ENCODE measurements around the gene WIZ.
A peak's percentile ranks its signal among the peaks of the same experiment; 100 is the strongest.

The WIZ gene

GRCh38 chr19:15378534-15379082, 71.1 kb downstream of the WIZ start:
- peak; percentile 44 for DNase-seq (ENCODE audit: low spot score)

DNA sequence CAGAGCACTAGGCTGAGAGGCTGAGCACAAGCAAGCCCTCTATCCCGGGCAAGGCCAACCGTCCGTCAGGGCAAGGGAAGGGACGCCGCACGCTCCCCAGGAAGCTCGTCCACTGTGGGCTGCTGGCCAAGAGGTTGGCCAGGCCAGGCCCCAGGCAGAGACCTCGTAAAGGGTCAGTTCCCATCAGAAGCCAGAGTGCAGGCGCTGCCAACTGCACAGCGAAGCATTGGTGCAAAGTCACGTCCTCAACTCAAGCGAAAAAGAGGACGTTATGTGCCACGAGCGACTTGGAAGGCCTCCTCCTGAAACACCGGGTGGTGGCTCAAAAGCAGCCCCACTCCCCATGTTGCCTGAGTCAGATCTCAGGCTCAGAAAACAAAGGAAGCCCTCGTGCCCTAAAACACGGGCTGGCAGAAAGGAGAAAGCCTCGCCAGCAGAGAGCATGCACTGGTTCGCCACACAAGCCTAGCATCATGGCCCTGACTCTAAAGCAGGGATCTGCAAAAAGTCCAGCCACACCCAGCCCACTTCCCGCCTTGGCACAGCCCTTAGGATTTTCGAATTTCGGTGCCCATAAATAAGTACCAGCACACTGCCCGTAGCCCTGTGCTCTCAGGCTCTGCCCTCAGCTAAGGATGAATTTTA, 74.8 kb downstream of the WIZ start:
- no peak for DNase-seq (ENCODE audit: low spot score)

DNA sequence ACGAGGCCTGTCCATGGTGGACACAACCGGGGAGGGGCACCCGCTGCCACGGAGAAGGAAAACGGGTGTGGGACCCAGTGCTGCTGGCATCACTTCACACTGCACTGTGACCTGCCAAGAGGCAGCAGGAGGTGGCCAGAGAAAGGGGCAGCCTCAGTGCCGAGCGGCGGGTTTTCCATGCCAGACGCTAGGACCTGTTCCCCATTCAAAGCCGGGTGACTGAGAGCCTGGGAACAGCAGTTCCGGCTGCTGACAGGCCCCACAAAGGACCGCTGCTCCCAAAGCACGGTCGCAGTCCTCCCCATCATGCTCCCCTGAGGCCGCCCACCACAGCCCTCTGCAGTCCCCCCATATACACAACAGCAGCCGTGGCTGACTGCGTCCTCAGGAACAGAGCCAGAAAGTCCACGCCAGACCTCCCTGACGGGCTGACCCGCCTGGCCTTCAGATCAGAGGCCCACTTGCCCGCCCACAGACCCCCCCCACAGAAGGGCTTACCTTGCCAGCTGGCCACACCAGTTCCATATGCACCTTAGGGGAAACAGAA, 75.6 kb downstream of the WIZ start:
- no peak for DNase-seq (ENCODE audit: low spot score)

- no peak for DNase-seq (ENCODE audit: low spot score)
Observed at GRCh38 chr19:15373644-15374043, 76.1 kb downstream of the WIZ start.

DNA sequence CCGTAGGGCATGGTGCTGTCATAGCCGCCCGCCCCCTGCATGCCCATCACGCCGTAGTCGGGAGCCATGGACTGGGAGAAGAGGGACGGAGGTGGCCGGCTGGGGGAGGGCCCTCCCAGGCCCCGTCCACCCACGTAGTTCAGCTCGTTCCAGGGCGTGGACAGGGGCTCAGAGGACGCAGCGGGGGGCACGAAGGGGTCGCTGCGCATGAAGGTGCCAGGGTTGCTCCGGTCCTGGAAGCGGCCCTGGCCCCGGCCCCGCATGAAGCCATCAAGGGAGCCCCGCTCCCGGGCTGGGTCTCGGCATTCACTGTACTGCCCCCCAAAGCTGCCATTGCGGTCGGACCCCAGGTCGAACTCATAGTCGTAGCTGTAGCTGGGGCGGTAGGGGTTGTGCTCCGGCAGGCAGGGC, 76.9 kb downstream of the WIZ start:
- no peak for DNase-seq (ENCODE audit: low spot score)

GRCh38 chr19:15372470-15372869, 77.3 kb downstream of the WIZ start:
- no peak for DNase-seq (ENCODE audit: low spot score)

DNA sequence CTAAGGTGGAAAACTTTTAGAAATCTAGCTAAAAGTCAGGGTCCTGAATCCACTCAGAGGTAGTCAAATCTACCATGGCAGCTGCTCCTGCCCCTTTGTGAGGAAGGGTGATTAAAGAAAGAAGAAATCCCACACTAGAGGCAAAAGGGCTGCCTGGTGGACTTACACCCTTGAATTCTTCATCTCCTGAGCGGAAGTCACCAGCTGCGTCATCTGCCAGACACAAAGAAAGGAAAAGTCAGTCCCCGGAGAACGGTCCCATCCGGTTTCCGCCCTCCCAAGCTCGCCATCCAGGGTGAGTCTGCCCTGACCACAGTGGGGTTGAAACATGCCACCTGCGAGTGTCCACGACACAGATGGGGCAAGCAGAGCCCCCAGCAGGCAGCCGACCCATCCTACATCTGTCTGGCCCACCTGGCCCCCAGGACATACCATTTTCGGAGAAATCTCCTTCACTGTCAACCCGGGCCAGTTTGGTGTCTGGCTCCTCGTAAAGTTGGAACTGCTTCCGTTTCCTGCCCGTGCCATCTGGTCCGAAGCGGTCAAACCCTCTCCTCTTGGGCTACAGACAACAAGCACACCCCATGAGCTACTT, 77.9 kb downstream of the WIZ start:
- no peak for DNase-seq (ENCODE audit: low spot score)

GRCh38 chr19:15371119-15371518, 78.6 kb downstream of the WIZ start:
- no peak for DNase-seq (ENCODE audit: low spot score)
